ENCODE results near the gene VWA8.

Gene VWA8

GRCh38 chr13:41533266-41534052, 427.4 kb downstream of the VWA8 start:
- H3K27ac ChIP-seq (ENCODE audit: poor library complexity, severe bottlenecking) = no peak overlapping the region
- H3K4me1 ChIP-seq (ENCODE audit: insufficient read depth, poor library complexity, severe bottlenecking) = no peaks in the 10 kb centered on the region
- no peak overlapping the region for H3K4me3 ChIP-seq (ENCODE audit: severe bottlenecking)
- H3K9me3 ChIP-seq (ENCODE audit: severe bottlenecking) = no peaks in the 10 kb centered on the region
- no peak for ATAC-seq (ENCODE audit: low read depth)
- TF ChIP-seq CTCF (IDR thresholded peaks at IDR 0.05; ENCODE audit: poor library complexity, severe bottlenecking) = no peak
- no peaks in the 10 kb centered on the region for H3K27me3 ChIP-seq (ENCODE audit: insufficient read depth, poor library complexity, severe bottlenecking)
- DNase-seq (ENCODE audit: low spot score) = no peak
- H3K36me3 ChIP-seq (ENCODE audit: low read depth) = no peaks in the 10 kb centered on the region

- no peaks in the 10 kb centered on the region for H3K4me1 ChIP-seq (ENCODE audit: insufficient read depth, poor library complexity, severe bottlenecking)
- ATAC-seq (ENCODE audit: low read depth) (no peak), DNase-seq (ENCODE audit: low spot score) (no peak)
- TF ChIP-seq CTCF (IDR thresholded peaks at IDR 0.05; ENCODE audit: poor library complexity, severe bottlenecking) = no peak
- no peak overlapping the region for H3K4me3 ChIP-seq (ENCODE audit: severe bottlenecking)
- no peaks in the 10 kb centered on the region for H3K9me3 ChIP-seq (ENCODE audit: severe bottlenecking)
- no peaks in the 10 kb centered on the region for H3K36me3 ChIP-seq (ENCODE audit: low read depth)
- H3K27me3 ChIP-seq (ENCODE audit: insufficient read depth, poor library complexity, severe bottlenecking) = no peaks in the 10 kb centered on the region
- no peak overlapping the region for H3K27ac ChIP-seq (ENCODE audit: poor library complexity, severe bottlenecking)
Measured at GRCh38 chr13:41528021-41528420, 432.9 kb downstream of the VWA8 start.

- no peak for TF ChIP-seq CTCF (IDR thresholded peaks at IDR 0.05; ENCODE audit: poor library complexity, severe bottlenecking)
- DNase-seq (ENCODE audit: low spot score) = no peak
- H3K27me3 ChIP-seq (ENCODE audit: insufficient read depth, poor library complexity, severe bottlenecking) = no peaks in the 10 kb centered on the region
- no peaks in the 10 kb centered on the region for H3K9me3 ChIP-seq (ENCODE audit: severe bottlenecking)
- H3K36me3 ChIP-seq (ENCODE audit: low read depth) = no peaks in the 10 kb centered on the region
- no peak overlapping the region for H3K4me3 ChIP-seq (ENCODE audit: severe bottlenecking)
- H3K27ac ChIP-seq (ENCODE audit: poor library complexity, severe bottlenecking) = no peak overlapping the region
- no peak for ATAC-seq (ENCODE audit: low read depth)
- H3K4me1 ChIP-seq (ENCODE audit: insufficient read depth, poor library complexity, severe bottlenecking) = no peaks in the 10 kb centered on the region
Measured at GRCh38 chr13:41520660-41521630, 440.0 kb downstream of the VWA8 start.

- ATAC-seq (ENCODE audit: low read depth) (no peak), DNase-seq (ENCODE audit: low spot score) (no peak)
- Histone ChIP-seq H3K36me3 (ENCODE audit: low read depth) (no peaks in the 10 kb centered on the region), H3K9me3 (ENCODE audit: severe bottlenecking) (no peaks in the 10 kb centered on the region), H3K27me3 (ENCODE audit: insufficient read depth, poor library complexity, severe bottlenecking) (no peaks in the 10 kb centered on the region), H3K27ac (ENCODE audit: poor library complexity, severe bottlenecking) (no peak overlapping the region), H3K4me1 (ENCODE audit: insufficient read depth, poor library complexity, severe bottlenecking) (no peaks in the 10 kb centered on the region), H3K4me3 (ENCODE audit: severe bottlenecking) (no peak overlapping the region)
- TF ChIP-seq CTCF (IDR thresholded peaks at IDR 0.05; ENCODE audit: poor library complexity, severe bottlenecking) = no peak
Measured at GRCh38 chr13:41520016-41520659, 440.8 kb downstream of the VWA8 start.
